Brain microvascular endothelial cell (primary cell): ENCODE data around the gene NFAM1.

ENCODE experiments used
- DNase-seq: peaks from one replicate; pipeline ENCODE4 v3.0.0-alpha.2; 2020
- H3K27ac ChIP-seq: fragments of 250-450 bp; sonication (Bioruptor Pico); 2 replicates; pipeline ENCODE4 v1.5.1; 2020; ENCODE audit warnings: mild to moderate bottlenecking, moderate library complexity
- H3K27me3 ChIP-seq: fragments of 250-450 bp; sonication (Bioruptor Pico); replicated peaks from 2 replicates; pipeline ENCODE4 v1.5.1; 2020; ENCODE audit warnings: mild to moderate bottlenecking
- H3K36me3 ChIP-seq: fragments of 250-450 bp; sonication (Bioruptor Pico); replicated peaks from 2 replicates; pipeline ENCODE4 v1.5.1; 2020; ENCODE audit warnings: mild to moderate bottlenecking
- H3K4me3 ChIP-seq: 2 replicates; pipeline ENCODE4 v1.5.1; 2011; ENCODE audit warnings: low read depth, mild to moderate bottlenecking, control low read depth, low read length, moderate library complexity
- CTCF ChIP-seq: IDR thresholded peaks from 2 replicates; pipeline ENCODE4 v1.5.1; 2011; ENCODE audit warnings: low read depth, mild to moderate bottlenecking, moderate library complexity, low read length, control low read depth, inconsistent platforms; ENCODE audit errors: missing control alignments
- in situ Hi-C: cut with HindIII; loops from 2 replicates; pipeline ENCODE4 v1.10.0; 2017; ENCODE audit warnings: low sequenced_read_pairs, low pct_ligation_motif_present

NFAM1 gene

GRCh38 chr22:42396621-42397331 lies 35.4 kb downstream of the NFAM1 start:
- Histone ChIP-seq H3K4me3 (no peak overlapping the region), H3K36me3 (no peaks in the 10 kb centered on the region), H3K27me3 (peaks cover 2% of the 10 kb centered on the region), H3K27ac (no peak overlapping the region)
- DNase-seq = no peak
- TF ChIP-seq CTCF = no peak
- in situ Hi-C loops = no loop called here

GRCh38 chr22:42389143-42389542 lies 43.1 kb downstream of the NFAM1 start:
- TF ChIP-seq CTCF = no peak
- Histone ChIP-seq H3K36me3 (no peaks in the 10 kb centered on the region), H3K27me3 (no peaks in the 10 kb centered on the region), H3K4me3 (no peak overlapping the region), H3K27ac (no peak overlapping the region)
- in situ Hi-C loops = no loop called here
- no peak for DNase-seq

DNA sequence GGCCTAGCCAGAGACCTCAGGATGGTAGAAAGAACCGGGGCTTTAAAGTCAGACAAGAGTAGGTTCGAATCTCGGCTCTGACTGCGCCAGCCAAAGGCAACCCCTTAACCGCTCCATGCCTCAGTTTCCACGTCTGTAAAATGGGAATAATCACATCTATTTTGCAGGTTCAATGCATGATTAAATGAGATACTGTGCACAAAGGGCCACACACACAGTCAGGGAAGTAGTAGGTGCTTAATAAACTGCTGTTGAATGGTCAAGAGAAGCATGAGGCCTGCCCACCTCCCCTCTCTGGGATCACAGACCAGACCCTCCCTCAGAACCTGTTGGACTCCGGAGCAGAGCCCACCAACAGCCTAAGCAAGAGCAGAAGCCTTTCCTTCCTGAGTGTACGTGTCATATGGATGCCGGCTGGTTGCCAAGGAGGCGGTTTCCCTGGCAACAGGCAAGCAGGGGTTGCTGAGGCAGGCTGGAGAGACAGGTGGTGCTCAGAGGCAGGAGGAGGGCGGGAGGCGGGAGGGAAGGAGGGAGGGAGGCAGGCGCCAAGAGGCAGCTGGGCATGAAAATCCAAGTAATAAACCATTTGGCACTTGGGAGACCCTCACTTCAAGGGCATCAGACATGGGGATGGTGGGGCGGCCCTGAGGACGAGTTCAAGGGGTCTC lies 43.9 kb downstream of the NFAM1 start:
- no peak for TF ChIP-seq CTCF
- Histone ChIP-seq H3K36me3 (no peaks in the 10 kb centered on the region), H3K27ac (no peak overlapping the region), H3K27me3 (no peaks in the 10 kb centered on the region), H3K4me3 (no peak overlapping the region)
- no peak for DNase-seq
- in situ Hi-C loops = no loop called here

DNA sequence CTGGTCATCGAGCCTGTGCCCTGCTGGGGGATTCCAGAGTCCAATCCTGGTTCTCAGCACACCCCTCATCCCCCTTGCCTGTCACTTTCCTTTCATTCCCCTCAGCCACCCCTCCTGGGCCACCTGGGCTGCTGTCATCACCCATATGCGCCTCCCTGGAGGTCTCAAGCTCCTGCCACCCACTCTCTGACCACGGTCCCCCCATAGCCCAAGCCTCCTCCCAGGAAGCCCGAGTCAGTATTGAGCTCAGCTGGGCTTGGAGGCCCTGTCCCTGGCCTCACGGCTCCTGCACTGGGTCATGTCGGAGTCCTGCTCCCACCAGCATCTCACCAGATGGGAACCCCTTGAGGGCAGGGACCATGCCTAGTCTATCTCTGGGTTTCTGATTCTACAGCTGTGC lies 44.6 kb downstream of the NFAM1 start:
- Histone ChIP-seq H3K27ac (no peak overlapping the region), H3K4me3 (no peak overlapping the region), H3K36me3 (no peaks in the 10 kb centered on the region), H3K27me3 (no peaks in the 10 kb centered on the region)
- TF ChIP-seq CTCF = no peak
- no peak for DNase-seq
- in situ Hi-C loops = no loop called here

DNA sequence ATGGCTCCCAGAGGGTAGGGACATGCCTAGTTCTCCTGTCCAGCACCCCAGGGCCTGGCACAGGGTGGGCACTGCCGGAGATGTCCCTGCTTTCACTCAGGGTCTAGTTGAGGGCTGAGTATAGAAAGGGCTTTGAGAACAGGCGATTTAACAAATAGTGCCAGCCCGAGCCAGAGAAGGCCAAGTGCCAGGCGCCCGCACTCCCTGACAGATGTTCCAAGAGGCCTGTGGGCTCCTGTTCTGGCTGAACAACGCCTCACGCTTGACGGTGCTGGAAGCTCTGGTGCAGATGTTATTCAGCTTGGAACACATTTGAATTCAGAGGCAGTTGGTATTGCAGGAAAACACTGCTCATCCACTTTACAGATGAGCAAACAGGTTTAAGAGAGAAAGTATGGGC lies 46.5 kb downstream of the NFAM1 start:
- DNase-seq = no peak
- H3K4me3 ChIP-seq = no peak overlapping the region
- no peak for TF ChIP-seq CTCF
- H3K27me3 ChIP-seq = no peaks in the 10 kb centered on the region
- H3K27ac ChIP-seq = no peak overlapping the region
- in situ Hi-C loops = no loop called here
- no peaks in the 10 kb centered on the region for H3K36me3 ChIP-seq
